ENCODE data around the gene SERPINE1. TPM values are rescaled to one million over a fixed set of nuclear protein-coding genes. Genes with fewer than 3 reads are reported as not detected.
"Not testable (repeated sequence)": the region's sequence is repeated elsewhere in the genome, so short reads cannot be mapped to it uniquely, and the experiment has no call there.

Gene SERPINE1
- total RNA-seq, 1 donor from 2014 or later, result not detected

GRCh38 chr7:101112233-101112632 is 14.7 kb upstream of the SERPINE1 start:
- POLR2A ChIA-PET, result no interaction called here
- no peak overlapping the region for H3K27ac Mint-ChIP-seq
- H3K4me3 Mint-ChIP-seq, result no peak overlapping the region
- H3K27me3 Mint-ChIP-seq, result peaks cover 2% of the 10 kb centered on the region
- CTCF ChIA-PET, result no interaction called here
- no peaks in the 10 kb centered on the region for H3K4me1 Mint-ChIP-seq
- no peaks in the 10 kb centered on the region for H3K9me3 Mint-ChIP-seq
- intact Hi-C loops (cut with micrococcal nuclease), result no loop called here
- TF ChIP-seq CTCF (IDR thresholded peaks at IDR 0.05), result no peak
- DNase-seq (no peak), ATAC-seq (ENCODE audit: low read depth) (no peak)
- H3K36me3 Mint-ChIP-seq (ENCODE audit: low read depth), result no peaks in the 10 kb centered on the region

- POLR2A ChIA-PET; H3K36me3 Mint-ChIP-seq (ENCODE audit: low read depth); ATAC-seq (ENCODE audit: low read depth); H3K9me3 Mint-ChIP-seq; H3K4me1 Mint-ChIP-seq; H3K4me3 Mint-ChIP-seq; intact Hi-C loops (cut with micrococcal nuclease); H3K27ac Mint-ChIP-seq; H3K27me3 Mint-ChIP-seq; DNase-seq: not testable (repeated sequence)
- CTCF ChIA-PET, result interaction anchor here (0.7 kb wide), 1 partner anchor 31 kb away, joined by 6 read pairs; no protein-coding TSS in a partner anchor
These were observed 13.8 kb upstream of the SERPINE1 start for GRCh38 chr7:101113140-101113539.

GRCh38 chr7:101113836-101114235 is 13.1 kb upstream of the SERPINE1 start:
- Mint-ChIP-seq H3K36me3 (ENCODE audit: low read depth) (no peaks in the 10 kb centered on the region), H3K4me3 (no peak overlapping the region), H3K9me3 (no peaks in the 10 kb centered on the region), H3K27ac (no peak overlapping the region), H3K4me1 (no peaks in the 10 kb centered on the region), H3K27me3 (peaks cover 3% of the 10 kb centered on the region)
- DNase-seq (no peak), ATAC-seq (ENCODE audit: low read depth) (no peak)
- intact Hi-C loops (cut with micrococcal nuclease), result no loop called here
- TF ChIP-seq CTCF (IDR thresholded peaks at IDR 0.05), result no peak
- POLR2A ChIA-PET, result no interaction called here
- CTCF ChIA-PET, result interaction anchor here (0.7 kb wide), 1 partner anchor 30 kb away, joined by 6 read pairs; no protein-coding TSS in a partner anchor

GRCh38 chr7:101114492-101114891 is 12.4 kb upstream of the SERPINE1 start:
- ChIA-PET CTCF (no interaction called here), POLR2A (no interaction called here)
- no peak overlapping the region for H3K4me3 Mint-ChIP-seq
- H3K27ac Mint-ChIP-seq, result no peak overlapping the region
- peaks cover 3% of the 10 kb centered on the region for H3K27me3 Mint-ChIP-seq
- DNase-seq (no peak), ATAC-seq (ENCODE audit: low read depth) (no peak)
- H3K36me3 Mint-ChIP-seq (ENCODE audit: low read depth), result no peaks in the 10 kb centered on the region
- intact Hi-C loops (cut with micrococcal nuclease), result no loop called here
- H3K9me3 Mint-ChIP-seq, result no peaks in the 10 kb centered on the region
- no peak for TF ChIP-seq CTCF (IDR thresholded peaks at IDR 0.05)
- no peaks in the 10 kb centered on the region for H3K4me1 Mint-ChIP-seq

- Mint-ChIP-seq H3K4me3 (no peak overlapping the region), H3K27ac (no peak overlapping the region), H3K9me3 (no peaks in the 10 kb centered on the region), H3K4me1 (no peaks in the 10 kb centered on the region), H3K36me3 (ENCODE audit: low read depth) (no peaks in the 10 kb centered on the region), H3K27me3 (peaks cover 9% of the 10 kb centered on the region)
- ChIA-PET POLR2A (no interaction called here), CTCF (no interaction called here)
- no peak for TF ChIP-seq CTCF (IDR thresholded peaks at IDR 0.05)
- intact Hi-C loops (cut with micrococcal nuclease), result no loop called here
- DNase-seq, result no peak
- ATAC-seq (ENCODE audit: low read depth), result no peak
These were observed 11.7 kb upstream of the SERPINE1 start for GRCh38 chr7:101115215-101115614.

- Mint-ChIP-seq H3K4me1 (peaks cover under 1% of the 10 kb centered on the region), H3K4me3 (no peak overlapping the region), H3K9me3 (no peaks in the 10 kb centered on the region), H3K27me3 (peaks cover 12% of the 10 kb centered on the region), H3K27ac (no peak overlapping the region), H3K36me3 (ENCODE audit: low read depth) (no peaks in the 10 kb centered on the region)
- POLR2A ChIA-PET, result interaction anchor here (0.7 kb wide), 1 partner anchor 225 kb away, joined by 5 read pairs; no protein-coding TSS in a partner anchor
- DNase-seq (no peak), ATAC-seq (ENCODE audit: low read depth) (no peak)
- no peak for TF ChIP-seq CTCF (IDR thresholded peaks at IDR 0.05)
- intact Hi-C loops (cut with micrococcal nuclease), result no loop called here
- CTCF ChIA-PET, result no interaction called here
These were observed 10.0 kb upstream of the SERPINE1 start for GRCh38 chr7:101116898-101117297.

Data from activated B cell treated with CpG ODN at 0.5 μM for 24 hours (primary cell).